Measurements from ENCODE around the gene EXOSC1.
"Not testable (repeated sequence)": the region's sequence is repeated elsewhere in the genome, so short reads cannot be mapped to it uniquely, and the experiment has no call there.

Gene EXOSC1

DNA sequence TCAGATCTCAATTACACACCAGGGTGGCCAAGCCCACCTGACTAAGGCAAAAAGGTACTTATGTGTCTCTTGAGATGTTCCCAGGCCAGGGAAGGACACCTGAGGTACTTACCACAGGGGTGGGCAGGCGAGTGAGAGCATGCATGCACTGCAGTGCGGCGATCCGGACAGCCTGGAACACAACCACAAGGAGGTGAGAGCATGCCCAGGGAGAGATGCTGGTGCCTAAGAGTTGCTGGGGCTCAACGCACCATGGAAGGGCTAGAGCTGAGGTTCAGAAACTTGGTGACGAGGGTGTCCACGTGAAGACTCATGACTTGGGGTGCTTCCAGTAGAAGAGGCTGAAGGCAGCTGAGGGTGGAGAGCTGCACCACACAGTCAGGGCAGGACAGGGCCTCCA lies 13.3 kb upstream of the EXOSC1 start:
- no peak for DNase-seq (ENCODE audit: low read depth)

DNA sequence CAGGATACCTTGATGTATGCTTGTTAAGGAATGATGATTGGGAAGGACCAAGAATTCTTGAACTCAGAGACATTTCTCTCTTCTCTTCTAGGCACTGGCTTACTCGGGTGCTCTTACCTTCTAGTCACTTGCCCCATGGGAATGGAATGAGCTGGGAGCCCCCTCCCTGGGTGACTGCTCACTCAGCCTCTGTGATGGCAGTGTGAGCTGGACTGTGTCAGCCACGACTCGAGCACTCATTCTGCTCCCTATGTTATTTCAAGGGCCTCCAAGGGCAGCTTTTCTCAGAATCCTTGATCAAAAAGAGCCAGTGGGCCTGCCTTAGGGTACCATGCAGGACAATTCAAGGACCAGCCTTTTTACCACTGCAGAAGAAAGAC lies 10.9 kb upstream of the EXOSC1 start:
- DNase-seq (ENCODE audit: low read depth): no peak

DNA sequence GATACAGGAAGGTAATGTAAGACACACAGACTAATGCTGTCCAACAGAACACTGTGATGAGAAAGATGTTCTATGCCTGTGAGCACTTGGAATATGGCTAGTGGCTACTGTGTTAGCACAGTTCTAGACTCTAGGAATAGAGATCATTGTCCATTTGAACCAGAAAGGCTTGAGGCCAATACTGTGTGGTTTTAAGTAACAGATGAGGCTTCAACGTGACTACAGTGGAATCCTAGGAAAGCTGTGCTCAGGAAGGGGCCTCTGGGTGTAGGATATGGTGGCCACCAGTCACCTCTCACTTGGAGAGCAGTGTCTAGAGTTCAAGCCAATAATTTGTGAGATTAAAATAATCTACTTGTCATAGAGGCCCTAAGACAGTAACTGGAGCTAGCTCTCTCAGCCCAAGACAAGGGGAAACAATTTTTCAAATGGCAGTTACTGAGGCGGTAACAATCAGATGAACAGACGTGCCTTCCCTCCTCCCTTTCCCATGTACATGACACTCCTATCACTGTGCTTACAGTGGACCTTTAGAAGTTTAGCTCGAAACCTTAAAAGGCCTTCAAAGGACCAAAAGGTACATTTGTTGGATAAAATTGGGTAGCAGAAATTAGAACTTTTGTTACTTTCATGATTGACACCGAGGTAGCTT lies 10.4 kb upstream of the EXOSC1 start:
- no peak for DNase-seq (ENCODE audit: low read depth)

DNA sequence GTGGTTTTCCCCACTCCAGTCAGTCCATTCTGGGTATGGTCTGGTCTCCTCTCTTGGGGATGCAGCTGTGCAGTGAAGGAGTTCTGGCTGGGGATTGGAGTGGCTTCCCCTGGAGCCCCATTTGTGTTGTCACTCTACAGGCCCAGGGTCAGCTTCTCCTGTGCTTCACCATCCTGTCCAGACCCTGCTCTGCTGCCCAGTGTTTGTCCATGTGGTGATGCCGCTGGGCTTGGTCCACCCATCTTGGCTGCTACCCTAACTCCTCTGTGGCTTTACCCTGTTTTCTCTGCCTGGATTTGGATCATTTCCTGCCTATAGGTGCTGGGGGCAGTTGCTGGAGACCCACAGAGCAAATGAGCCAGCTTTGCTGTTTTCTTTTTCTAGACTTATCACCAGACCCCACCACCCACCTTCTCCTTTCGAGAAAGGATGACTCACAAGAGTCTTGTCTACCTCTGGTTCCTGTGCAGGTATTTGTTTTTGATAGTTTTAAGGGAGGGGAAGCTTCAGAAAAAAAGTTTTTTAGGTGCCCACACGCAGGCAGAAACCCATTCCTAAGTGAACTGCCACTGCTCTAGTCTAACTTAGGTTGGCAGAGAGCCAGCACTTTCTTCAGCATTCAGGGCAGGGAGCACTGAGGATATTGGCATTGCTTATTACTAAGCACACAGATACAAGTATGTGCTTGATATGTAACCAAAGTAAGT lies 8.7 kb upstream of the EXOSC1 start:
- DNase-seq (ENCODE audit: low read depth): peak; percentile 38

DNA sequence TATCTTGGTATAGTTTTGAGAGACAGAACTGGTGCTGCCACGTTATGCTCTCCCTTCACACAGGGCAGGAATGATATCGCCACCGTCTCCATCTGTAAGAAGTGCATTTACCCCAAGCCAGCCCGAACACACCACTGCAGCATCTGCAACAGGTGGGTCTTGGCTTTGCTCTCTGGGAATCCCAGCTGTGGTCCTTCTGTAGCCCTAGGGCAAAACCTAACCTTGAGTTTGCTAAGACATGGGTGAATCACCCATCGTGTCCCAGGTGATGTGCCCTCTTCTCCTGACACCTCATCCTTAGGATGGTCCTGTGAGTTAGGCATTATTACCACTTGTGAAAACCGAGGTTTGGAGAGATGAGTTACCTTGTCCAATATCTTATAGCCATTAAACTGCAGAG lies 6.5 kb upstream of the EXOSC1 start:
- DNase-seq (ENCODE audit: low read depth): no peak

DNA sequence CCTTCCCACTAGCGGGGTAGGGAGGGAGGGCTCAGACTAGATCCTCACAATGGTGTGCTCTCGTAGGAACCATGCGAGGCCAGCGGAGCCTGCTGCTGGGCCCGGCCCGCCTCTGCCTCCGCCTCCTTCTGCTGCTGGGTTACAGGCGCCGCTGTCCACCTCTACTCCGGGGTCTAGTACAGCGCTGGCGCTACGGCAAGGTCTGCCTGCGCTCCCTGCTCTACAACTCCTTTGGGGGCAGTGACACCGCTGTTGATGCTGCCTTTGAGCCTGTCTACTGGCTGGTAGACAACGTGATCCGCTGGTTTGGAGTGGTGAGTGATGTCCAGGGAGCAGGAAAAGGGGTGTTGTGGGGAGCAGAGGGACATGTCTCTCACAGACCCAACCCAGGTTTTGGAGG lies 5.8 kb upstream of the EXOSC1 start:
- no peak for DNase-seq (ENCODE audit: low read depth)

DNA sequence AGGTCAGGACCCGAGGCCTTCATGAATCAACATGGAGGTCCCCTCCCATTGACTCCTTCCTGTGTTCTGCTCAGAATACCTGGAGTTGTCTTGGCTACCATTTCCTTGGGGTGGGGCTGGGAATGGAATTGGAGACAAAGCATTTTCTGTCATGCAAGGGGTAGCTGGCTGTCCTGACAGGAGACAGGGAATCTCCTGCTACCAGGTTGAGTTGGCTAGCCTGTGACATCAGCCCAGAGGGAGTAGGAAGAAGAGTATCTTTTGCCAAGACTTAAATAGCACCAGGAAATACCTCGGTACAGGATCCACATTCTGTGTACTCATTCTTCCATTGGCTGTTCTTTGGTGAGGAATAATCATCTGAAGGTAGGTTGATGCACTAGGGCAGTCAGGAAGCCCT lies 5.0 kb upstream of the EXOSC1 start:
- DNase-seq (ENCODE audit: low read depth): no peak

DNA sequence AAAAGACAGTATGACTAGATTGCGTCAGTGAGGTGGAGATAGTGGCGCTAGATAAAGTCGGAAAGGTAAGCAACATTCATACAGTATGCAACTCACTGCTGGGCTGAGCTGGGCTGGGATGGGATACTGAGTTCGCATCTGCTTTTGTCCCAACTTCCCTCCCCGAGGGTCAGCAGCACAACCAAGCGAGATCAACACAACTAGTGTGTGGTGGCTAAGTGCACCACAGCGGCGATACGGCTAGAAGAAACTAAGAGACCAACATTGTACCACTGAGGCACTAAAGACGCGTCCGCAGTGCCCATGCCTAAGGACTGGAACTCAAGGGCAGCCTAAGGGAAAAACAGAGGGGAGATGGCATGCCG lies 467 bp downstream of the EXOSC1 start:
- no peak for DNase-seq (ENCODE audit: low read depth)

DNA sequence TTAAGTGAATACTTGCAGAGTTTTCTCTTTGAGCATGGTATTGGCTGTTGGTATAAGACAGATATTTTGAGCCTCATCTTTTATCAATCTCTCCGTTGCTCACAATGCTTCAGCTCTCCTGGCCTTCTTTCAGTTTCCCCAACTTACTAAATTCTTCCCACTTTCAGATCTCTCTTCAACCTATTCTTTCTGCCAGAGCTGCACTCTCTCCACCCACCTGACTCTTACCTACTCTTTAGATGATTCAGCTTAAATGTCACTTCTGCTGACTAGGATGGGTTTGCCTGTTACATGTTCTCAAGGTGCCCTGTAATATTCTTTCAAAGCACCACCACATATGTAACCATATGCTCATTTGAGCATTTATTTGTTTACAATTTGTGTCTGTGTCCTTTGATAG lies 1.6 kb downstream of the EXOSC1 start:
- no peak for DNase-seq (ENCODE audit: low read depth)

DNA sequence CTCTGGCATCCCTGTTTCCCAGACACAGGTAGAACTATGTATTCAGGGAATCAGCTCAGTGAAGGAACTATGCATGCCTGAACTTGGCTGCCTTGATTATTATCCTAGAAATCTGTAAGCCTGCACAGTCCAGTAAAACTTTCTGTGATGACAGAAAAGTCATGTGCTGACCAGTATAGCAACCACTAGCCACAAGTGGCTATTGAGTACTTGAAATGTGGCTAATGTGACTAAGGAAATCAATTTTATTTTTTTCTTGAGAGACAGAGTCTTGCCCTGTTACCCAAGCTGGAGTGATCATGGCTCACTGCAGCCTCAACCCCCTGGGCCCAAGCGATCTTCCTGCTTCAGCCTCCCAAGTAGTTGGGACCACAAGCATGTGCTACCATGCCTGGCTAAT lies 3.5 kb downstream of the EXOSC1 start:
- no peak for DNase-seq (ENCODE audit: low read depth)

DNA sequence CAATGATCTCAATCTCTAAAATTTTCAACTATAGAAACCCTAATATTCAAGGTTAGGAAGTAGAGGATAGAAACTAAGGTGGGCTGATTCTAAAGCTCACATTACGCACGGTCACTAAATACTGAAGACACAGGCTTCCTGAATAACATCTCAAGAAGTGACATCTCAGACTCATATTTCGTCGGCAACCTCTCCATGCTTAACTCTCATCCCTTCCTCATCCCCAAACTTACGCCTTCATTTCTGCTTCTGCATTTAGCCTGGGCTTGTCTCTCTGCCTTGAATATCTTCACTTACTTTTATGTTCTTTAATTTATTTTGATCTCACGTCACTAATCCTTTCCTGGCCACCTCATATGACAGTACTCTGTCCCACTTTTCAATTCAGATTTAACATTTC lies 10.6 kb downstream of the EXOSC1 start:
- no peak for DNase-seq (ENCODE audit: low read depth)

DNA sequence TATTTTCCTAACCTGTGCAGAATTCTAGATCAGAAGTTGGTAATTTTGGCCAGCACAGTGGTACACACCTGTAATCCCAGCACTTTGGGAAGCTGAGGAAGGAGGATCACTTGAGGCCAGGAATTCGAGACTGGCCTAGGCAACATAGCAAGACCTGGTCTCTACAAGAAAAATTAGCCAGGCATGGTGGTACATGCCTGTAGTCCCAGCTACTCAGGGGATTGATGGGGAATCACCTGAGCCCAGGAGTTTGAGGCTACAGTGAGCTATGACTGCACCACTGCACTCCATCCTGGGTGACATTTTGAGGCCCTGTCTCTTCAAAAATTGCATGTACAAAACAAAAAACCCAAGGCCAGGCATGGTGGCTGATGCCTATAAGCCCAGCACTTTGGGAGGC lies 11.2 kb downstream of the EXOSC1 start:
- DNase-seq (ENCODE audit: low read depth): no peak

DNA sequence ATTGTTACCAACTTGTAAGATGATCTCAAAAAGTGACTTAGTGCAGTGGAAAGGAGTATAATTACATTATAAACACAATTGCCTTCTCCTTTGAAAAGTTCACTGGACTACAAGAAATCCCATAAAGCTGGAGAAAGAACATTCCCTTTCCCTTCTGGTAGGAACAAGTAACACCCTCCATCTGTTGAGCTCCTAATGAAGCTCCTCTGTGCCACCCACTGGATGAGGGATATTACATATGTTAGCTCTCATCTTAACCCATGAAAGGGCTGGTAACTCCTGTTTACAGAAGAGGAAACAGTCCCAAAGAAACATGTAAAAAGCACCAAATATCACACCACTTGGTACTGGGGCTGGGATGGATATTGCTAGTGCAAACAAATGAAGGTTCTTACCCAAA lies 11.8 kb downstream of the EXOSC1 start:
- DNase-seq (ENCODE audit: low read depth): no peak

DNA sequence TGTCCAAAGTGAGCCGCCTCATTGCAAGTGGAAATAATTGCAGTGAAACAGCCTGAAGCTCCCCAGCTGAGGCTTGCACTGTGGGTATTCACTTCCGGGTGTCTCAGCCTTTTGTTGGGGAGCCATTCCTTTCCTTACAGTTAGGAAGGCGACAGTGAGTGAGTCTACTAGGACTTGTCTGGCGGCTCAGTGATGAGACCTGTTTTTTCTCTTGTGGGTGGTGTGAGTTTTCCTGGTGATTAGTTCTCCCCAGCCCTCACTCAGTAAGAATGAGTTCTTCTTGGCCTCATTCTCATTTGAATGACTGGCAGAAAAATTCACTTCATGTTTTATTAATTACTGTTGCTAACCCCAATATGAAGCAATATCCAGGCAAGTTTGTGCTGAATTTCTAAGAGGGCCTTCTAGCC lies 17.2 kb downstream of the EXOSC1 start:
- peak; percentile 68 for DNase-seq (ENCODE audit: low read depth)

DNA sequence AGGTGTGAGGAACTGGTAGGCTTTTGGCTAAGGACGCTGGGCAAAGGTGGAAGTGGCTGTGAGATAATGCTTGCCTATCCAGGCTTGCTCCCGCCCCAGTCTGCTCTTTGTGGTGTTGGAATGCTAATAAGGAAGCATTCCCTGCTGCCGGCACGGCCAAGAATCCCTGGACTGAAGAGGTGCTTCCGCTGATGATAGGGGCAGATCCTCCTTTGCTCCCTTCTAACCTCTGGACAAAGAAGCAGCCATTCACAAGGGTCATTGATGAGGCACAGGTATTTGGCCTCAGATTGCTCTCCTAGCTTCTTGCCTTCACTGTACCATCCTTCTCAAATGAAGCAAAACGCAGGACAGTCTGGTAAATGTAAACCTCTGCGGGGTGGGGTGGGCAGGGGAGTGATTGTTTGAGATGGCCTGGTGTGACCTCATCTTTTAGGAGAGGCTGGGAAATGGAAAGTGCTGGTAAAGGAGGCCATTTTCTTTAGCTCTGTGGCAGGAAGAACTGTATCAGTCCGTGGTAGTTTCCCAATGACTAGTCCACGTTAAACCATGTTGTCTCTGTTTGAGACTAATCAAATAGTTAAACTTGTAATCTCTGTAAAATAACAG lies 18.1 kb downstream of the EXOSC1 start:
- peak; percentile 37 for DNase-seq (ENCODE audit: low read depth)

DNA sequence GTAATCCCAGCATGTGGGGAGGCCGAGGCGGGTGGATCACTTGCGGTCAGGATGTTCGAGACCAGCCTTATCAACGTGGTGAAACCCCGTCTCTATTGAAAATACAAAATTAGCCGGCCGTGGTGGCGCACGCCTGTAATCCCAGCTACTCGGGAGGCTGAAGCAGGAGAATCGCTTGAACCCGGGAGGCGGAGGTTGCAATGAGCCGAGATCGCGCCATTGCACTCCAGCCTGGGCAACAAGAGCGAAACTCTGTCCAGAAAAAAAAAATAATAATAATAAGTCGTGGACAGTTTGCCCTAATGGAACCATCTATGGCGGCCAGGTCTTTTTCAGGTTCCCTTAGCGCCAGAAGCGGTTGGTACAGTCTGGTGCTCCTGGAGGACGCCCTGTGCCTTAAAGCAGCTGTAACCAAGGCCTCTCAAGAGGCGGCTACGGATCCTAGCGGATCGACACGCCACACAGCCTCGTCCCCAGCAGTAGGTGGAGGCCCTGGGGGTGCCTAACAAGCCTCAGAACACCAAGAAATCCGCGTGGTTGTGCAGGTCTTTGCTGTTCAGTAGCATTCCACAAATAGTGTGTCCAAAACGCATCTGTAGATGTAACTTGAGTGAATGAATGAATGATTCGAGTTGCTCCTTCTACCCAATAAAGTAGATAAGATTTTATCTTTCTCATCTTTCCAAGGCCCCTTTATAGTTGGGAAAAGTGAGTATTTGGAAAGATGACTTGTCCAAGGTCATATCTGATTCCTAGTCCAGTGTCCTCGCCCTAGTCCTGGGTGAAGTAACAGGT lies 18.8 kb downstream of the EXOSC1 start:
- no peak for DNase-seq (ENCODE audit: low read depth)

DNA sequence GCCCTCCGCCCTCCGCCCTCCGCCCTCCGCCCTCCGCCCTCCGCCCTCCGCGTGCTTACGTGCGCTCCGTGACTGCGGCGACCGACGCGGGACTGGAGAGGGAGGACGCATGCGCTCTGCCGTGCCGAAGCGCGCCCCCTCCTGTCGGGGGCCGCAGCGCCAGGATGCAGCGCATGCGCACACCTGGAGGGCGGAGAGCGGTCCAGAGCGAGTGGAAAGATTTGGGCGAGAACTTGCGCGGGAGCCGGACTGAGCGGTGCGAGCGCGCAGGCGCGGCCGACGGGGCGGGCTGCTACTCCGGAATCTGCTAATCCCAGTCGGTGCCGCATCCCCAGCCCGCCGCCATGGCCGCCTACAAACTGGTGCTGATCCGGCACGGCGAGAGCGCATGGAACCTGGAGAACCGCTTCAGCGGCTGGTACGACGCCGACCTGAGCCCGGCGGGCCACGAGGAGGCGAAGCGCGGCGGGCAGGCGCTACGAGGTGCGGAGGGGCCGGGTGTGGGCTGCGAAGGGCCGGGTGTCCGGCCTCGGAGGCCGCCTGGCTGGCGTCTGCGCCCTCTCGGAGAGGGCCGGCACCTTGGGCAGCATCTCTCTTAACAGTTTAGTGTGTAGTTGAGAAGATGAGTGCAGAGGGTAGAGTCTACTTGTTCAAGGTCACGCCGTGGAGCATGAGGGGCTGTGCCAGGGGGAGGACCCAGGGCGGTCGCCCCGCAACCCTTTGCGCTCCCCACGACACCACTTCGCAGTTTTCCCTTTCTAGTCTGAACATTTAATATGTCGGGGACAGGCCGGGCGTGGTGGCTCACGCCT lies 19.6 kb downstream of the EXOSC1 start, which contains the start of gene PGAM1:
PGAM1 (plus strand) TSS at position 228 of the 812 bp plus-strand sequence; CDS start at position 345, 117 bp downstream.
- peak; percentile 92 for DNase-seq (ENCODE audit: low read depth)

DNA sequence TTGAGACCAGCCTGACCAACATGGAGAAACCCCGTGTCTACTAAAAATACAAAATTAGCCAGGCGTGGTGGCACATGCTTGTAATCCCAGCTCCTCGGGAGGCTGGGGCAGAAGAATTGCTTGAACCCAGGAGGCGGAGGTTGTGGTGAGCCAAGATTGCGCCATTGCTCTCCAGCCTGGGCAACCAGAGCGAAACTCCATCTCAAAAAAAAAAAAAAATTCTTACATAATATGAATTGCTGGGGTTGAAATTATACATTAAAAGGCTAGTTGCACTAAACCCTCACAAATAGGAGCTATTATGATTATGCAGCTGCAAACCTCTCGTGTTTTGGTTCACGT lies 22.1 kb downstream of the EXOSC1 start:
- not testable (repeated sequence) for DNase-seq (ENCODE audit: low read depth)

DNA sequence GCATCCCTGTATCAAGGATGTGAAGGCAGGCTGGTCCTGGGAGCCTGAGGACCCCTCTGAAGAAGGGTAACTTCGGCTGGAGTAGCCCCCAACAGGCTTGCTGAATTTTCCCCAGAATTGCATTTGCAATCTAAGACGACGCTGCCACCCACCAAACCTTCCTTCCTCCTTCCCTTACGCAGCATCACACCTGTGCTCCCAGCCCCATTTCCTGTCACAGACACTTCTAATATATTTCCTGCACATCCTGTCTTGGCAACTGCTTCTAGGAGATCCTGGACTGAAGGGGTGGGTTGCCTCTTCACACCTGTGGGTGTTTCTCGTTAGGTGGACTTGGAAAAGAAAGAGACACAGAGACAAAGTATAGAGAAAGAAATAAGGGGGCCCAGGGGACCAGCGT lies 29.2 kb downstream of the EXOSC1 start:
- DNase-seq (ENCODE audit: low read depth): no peak

DNA sequence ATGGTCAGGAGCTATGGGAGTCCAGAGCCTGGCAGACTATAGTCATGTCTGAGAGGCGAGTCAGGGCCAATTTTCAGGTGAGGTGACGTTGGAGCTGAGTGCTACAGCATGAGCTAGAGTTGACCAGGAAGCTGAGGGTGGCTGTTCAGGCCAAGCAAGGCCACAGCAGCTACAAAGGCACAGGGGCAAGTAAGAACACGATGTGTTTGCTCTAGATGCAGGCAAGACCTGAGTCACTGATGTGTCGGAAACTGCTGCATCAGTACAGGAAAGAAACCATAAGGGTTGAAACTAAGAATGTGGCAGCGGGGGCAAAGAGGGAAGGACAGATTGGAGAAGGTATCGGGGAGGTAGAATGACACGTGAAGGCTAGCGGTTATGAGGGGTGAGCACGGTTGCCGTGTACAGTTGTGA lies 32.9 kb downstream of the EXOSC1 start:
- DNase-seq (ENCODE audit: low read depth): no peak

DNA sequence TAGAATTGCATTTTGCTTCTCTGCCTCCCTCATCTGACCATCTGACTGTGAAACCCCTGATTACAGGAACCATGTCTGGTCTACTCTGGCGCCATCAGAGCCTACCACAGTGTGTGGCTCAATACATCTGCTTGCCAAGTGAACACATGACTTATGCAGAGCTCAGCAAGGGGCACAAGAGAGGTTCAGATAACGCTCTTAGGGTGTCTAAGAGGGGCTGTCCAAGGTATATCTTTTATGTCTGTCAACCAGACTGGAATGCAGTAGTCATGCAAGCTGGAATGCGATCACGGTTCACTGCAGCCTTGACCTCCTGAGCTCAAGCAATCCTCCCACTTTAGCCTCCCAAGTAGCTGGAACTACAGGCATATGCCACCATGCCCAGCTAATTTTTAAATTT lies 34.4 kb downstream of the EXOSC1 start:
- peak; percentile 91 for DNase-seq (ENCODE audit: low read depth)

DNA sequence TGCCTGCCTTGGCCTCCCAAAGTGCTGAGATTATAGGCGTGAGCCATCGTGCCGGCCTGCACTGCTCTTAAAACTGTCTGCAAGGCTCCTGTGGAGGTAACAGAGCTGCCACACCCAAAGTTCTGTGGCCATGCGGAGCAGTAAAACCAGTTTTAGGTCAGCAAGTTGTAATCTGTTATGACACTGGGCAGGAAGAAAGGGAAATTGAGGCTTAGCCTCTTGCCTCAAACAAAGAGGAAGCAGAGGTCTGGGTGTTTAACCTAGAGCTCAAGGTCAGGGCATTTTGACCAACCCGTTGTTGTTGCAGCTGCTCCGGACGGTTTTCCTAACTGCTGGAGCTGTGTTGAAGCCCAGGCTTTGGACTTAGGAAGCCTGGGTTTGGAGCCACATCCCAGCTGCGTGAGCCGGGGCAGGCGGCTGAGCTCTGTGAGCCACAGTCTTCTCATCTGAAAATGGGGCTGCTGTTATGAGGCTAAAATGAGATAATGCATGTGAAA lies 37.3 kb downstream of the EXOSC1 start:
- DNase-seq (ENCODE audit: low read depth): no peak
